Measurements from ENCODE around the gene MSL3. TPM values are rescaled to one million over a fixed set of nuclear protein-coding genes. Genes with fewer than 3 reads are reported as not detected.

MSL3 gene
- total RNA-seq, 1 donor: 26.4 TPM

- no peaks in the 10 kb centered on the region for H3K4me1 ChIP-seq (ENCODE audit: insufficient read depth, low read length)
- no peaks in the 10 kb centered on the region for H3K9me3 ChIP-seq (ENCODE audit: low read depth, low read length)
- no peak overlapping the region for H3K4me2 ChIP-seq (ENCODE audit: insufficient read depth, low read length)
- H3K36me3 ChIP-seq (ENCODE audit: insufficient read depth, low read length): no peaks in the 10 kb centered on the region
- TF ChIP-seq CTCF (IDR thresholded peaks at IDR 0.05; ENCODE audit: extremely low read depth, low read depth, low read length): no peak
- H3K27me3 ChIP-seq (ENCODE audit: insufficient read depth, low read length): no peaks in the 10 kb centered on the region
- H3K4me3 ChIP-seq (ENCODE audit: insufficient read depth, low read length): no peak overlapping the region
- H3K79me2 ChIP-seq (ENCODE audit: insufficient read depth, low read length): no peaks in the 10 kb centered on the region
- H4K20me1 ChIP-seq (ENCODE audit: insufficient read depth, low read length): no peaks in the 10 kb centered on the region
- no peak overlapping the region for H2AFZ ChIP-seq (ENCODE audit: low read length)
- no peak for DNase-seq (ENCODE audit: insufficient read length, low spot score, missing footprints)
- no peak overlapping the region for H3K27ac ChIP-seq (ENCODE audit: low read depth, low read length)
Observed at GRCh38 chrX:11750694-11751093, 7.3 kb upstream of the MSL3 start.

- Histone ChIP-seq H3K9me3 (ENCODE audit: low read depth, low read length) (no peaks in the 10 kb centered on the region), H4K20me1 (ENCODE audit: insufficient read depth, low read length) (no peaks in the 10 kb centered on the region), H3K4me2 (ENCODE audit: insufficient read depth, low read length) (no peak overlapping the region), H3K4me3 (ENCODE audit: insufficient read depth, low read length) (no peak overlapping the region), H2AFZ (ENCODE audit: low read length) (no peak overlapping the region), H3K4me1 (ENCODE audit: insufficient read depth, low read length) (no peaks in the 10 kb centered on the region), H3K36me3 (ENCODE audit: insufficient read depth, low read length) (no peaks in the 10 kb centered on the region), H3K79me2 (ENCODE audit: insufficient read depth, low read length) (no peaks in the 10 kb centered on the region), H3K27me3 (ENCODE audit: insufficient read depth, low read length) (no peaks in the 10 kb centered on the region), H3K27ac (ENCODE audit: low read depth, low read length) (no peak overlapping the region)
- TF ChIP-seq CTCF (IDR thresholded peaks at IDR 0.05; ENCODE audit: extremely low read depth, low read depth, low read length): no peak
- DNase-seq (ENCODE audit: insufficient read length, low spot score, missing footprints): no peak
Observed at GRCh38 chrX:11751261-11751660, 6.8 kb upstream of the MSL3 start.

GRCh38 chrX:11753668-11754067 is 4.4 kb upstream of the MSL3 start:
- Histone ChIP-seq H3K4me3 (ENCODE audit: insufficient read depth, low read length) (no peak overlapping the region), H4K20me1 (ENCODE audit: insufficient read depth, low read length) (no peaks in the 10 kb centered on the region), H3K79me2 (ENCODE audit: insufficient read depth, low read length) (no peaks in the 10 kb centered on the region), H3K27me3 (ENCODE audit: insufficient read depth, low read length) (no peaks in the 10 kb centered on the region), H2AFZ (ENCODE audit: low read length) (no peak overlapping the region), H3K9me3 (ENCODE audit: low read depth, low read length) (no peaks in the 10 kb centered on the region), H3K27ac (ENCODE audit: low read depth, low read length) (no peak overlapping the region), H3K4me2 (ENCODE audit: insufficient read depth, low read length) (no peak overlapping the region), H3K36me3 (ENCODE audit: insufficient read depth, low read length) (no peaks in the 10 kb centered on the region), H3K4me1 (ENCODE audit: insufficient read depth, low read length) (peaks cover 9% of the 10 kb centered on the region)
- no peak for DNase-seq (ENCODE audit: insufficient read length, low spot score, missing footprints)
- no peak for TF ChIP-seq CTCF (IDR thresholded peaks at IDR 0.05; ENCODE audit: extremely low read depth, low read depth, low read length)

- no peaks in the 10 kb centered on the region for H4K20me1 ChIP-seq (ENCODE audit: insufficient read depth, low read length)
- no peaks in the 10 kb centered on the region for H3K27me3 ChIP-seq (ENCODE audit: insufficient read depth, low read length)
- no peak overlapping the region for H3K4me3 ChIP-seq (ENCODE audit: insufficient read depth, low read length)
- no peaks in the 10 kb centered on the region for H3K36me3 ChIP-seq (ENCODE audit: insufficient read depth, low read length)
- no peaks in the 10 kb centered on the region for H3K9me3 ChIP-seq (ENCODE audit: low read depth, low read length)
- H2AFZ ChIP-seq (ENCODE audit: low read length): no peak overlapping the region
- DNase-seq (ENCODE audit: insufficient read length, low spot score, missing footprints): no peak
- H3K4me1 ChIP-seq (ENCODE audit: insufficient read depth, low read length): peaks cover 11% of the 10 kb centered on the region
- no peak overlapping the region for H3K4me2 ChIP-seq (ENCODE audit: insufficient read depth, low read length)
- no peak overlapping the region for H3K27ac ChIP-seq (ENCODE audit: low read depth, low read length)
- no peaks in the 10 kb centered on the region for H3K79me2 ChIP-seq (ENCODE audit: insufficient read depth, low read length)
- no peak for TF ChIP-seq CTCF (IDR thresholded peaks at IDR 0.05; ENCODE audit: extremely low read depth, low read depth, low read length)
Observed at GRCh38 chrX:11754958-11755645, 2.9 kb upstream of the MSL3 start.

Measured in osteoblast (primary cell).